ENCODE results near the gene APOM. TPM values are rescaled to one million over a fixed set of nuclear protein-coding genes. Genes with fewer than 3 reads are reported as not detected.

The APOM gene
- total RNA-seq, 1 donor from 2014 or later, result 0.85 TPM

GRCh38 chr6:31681135-31681671, 25.5 kb downstream of the APOM start:
- peaks cover 5% of the 10 kb centered on the region for H3K36me3 Mint-ChIP-seq (ENCODE audit: low read depth)
- no peaks in the 10 kb centered on the region for H3K9me3 Mint-ChIP-seq (ENCODE audit: low read depth)
- no peaks in the 10 kb centered on the region for H3K27me3 Mint-ChIP-seq (ENCODE audit: low read depth)
- peak overlapping the region; percentile 76 for H3K4me3 Mint-ChIP-seq (ENCODE audit: unreplicated experiment)
- H3K27ac Mint-ChIP-seq (ENCODE audit: unreplicated experiment), result peak overlapping the region; percentile 76
- TF ChIP-seq, protein P1, sequence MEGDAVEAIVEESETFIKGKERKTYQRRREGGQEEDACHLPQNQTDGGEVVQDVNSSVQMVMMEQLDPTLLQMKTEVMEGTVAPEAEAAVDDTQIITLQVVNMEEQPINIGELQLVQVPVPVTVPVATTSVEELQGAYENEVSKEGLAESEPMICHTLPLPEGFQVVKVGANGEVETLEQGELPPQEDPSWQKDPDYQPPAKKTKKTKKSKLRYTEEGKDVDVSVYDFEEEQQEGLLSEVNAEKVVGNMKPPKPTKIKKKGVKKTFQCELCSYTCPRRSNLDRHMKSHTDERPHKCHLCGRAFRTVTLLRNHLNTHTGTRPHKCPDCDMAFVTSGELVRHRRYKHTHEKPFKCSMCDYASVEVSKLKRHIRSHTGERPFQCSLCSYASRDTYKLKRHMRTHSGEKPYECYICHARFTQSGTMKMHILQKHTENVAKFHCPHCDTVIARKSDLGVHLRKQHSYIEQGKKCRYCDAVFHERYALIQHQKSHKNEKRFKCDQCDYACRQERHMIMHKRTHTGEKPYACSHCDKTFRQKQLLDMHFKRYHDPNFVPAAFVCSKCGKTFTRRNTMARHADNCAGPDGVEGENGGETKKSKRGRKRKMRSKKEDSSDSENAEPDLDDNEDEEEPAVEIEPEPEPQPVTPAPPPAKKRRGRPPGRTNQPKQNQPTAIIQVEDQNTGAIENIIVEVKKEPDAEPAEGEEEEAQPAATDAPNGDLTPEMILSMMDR (IDR thresholded peaks at IDR 0.05), result no peak
- peaks cover 12% of the 10 kb centered on the region for H3K4me1 Mint-ChIP-seq (ENCODE audit: low read depth)
- no peak for DNase-seq (ENCODE audit: low spot score)

GRCh38 chr6:31683591-31683990, 27.9 kb downstream of the APOM start:
- Mint-ChIP-seq H3K9me3 (ENCODE audit: low read depth) (no peaks in the 10 kb centered on the region), H3K27ac (ENCODE audit: unreplicated experiment) (no peak overlapping the region), H3K36me3 (ENCODE audit: low read depth) (peaks cover 12% of the 10 kb centered on the region), H3K27me3 (ENCODE audit: low read depth) (no peaks in the 10 kb centered on the region), H3K4me1 (ENCODE audit: low read depth) (peaks cover 12% of the 10 kb centered on the region), H3K4me3 (ENCODE audit: unreplicated experiment) (no peak overlapping the region)
- TF ChIP-seq, protein P1 (IDR thresholded peaks at IDR 0.05), result no peak
- no peak for DNase-seq (ENCODE audit: low spot score)

DNA sequence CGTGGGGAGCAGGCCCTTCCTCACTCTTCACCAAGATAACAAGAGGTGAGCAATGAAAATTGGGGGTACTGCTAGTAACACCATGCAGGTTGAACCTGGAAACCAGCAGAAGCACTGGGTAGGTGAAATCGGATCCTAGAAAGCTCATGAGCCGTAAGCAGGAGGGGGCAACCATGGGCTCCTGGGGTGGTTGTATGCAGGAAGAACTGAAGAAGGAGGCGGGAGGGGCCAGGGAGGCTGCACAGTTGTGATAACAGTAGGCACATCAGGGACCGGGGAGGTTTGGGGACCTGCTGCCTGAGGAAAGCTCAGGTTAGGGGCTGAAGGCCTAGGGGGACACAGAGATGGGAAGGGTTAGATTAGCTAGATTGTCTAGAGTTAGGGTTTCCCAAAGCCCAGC, 30.8 kb downstream of the APOM start:
- Mint-ChIP-seq H3K36me3 (ENCODE audit: low read depth) (peaks cover 19% of the 10 kb centered on the region), H3K4me1 (ENCODE audit: low read depth) (peaks cover 2% of the 10 kb centered on the region), H3K4me3 (ENCODE audit: unreplicated experiment) (no peak overlapping the region), H3K9me3 (ENCODE audit: low read depth) (no peaks in the 10 kb centered on the region), H3K27me3 (ENCODE audit: low read depth) (no peaks in the 10 kb centered on the region), H3K27ac (ENCODE audit: unreplicated experiment) (no peak overlapping the region)
- no peak for DNase-seq (ENCODE audit: low spot score)
- TF ChIP-seq, protein P1 (IDR thresholded peaks at IDR 0.05), result no peak

DNA sequence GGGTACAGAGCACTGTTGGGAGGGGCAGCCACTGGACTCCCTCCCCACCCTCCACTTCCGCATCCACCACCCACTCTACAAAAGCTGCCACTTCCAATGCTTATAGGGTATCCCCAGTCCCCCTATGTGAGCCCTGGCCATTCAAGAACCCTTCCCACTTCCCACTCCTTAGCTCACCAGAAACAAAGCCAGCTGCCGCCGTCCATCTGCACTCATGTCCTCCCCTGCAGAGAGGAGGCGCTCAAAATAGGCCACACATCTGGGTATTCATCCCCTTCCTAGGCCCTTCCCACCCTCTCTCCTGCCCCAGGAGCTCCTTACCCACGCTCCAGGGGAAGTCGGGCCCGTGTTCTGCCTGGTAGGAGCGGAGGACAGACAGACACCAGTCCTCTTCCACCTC, 31.6 kb downstream of the APOM start:
- Mint-ChIP-seq H3K4me3 (ENCODE audit: unreplicated experiment) (no peak overlapping the region), H3K4me1 (ENCODE audit: low read depth) (no peaks in the 10 kb centered on the region), H3K9me3 (ENCODE audit: low read depth) (no peaks in the 10 kb centered on the region), H3K27me3 (ENCODE audit: low read depth) (no peaks in the 10 kb centered on the region), H3K27ac (ENCODE audit: unreplicated experiment) (no peak overlapping the region), H3K36me3 (ENCODE audit: low read depth) (peaks cover 20% of the 10 kb centered on the region)
- no peak for DNase-seq (ENCODE audit: low spot score)
- TF ChIP-seq, protein P1 (IDR thresholded peaks at IDR 0.05), result no peak

- peaks cover 26% of the 10 kb centered on the region for H3K36me3 Mint-ChIP-seq (ENCODE audit: low read depth)
- no peak overlapping the region for H3K4me3 Mint-ChIP-seq (ENCODE audit: unreplicated experiment)
- no peaks in the 10 kb centered on the region for H3K9me3 Mint-ChIP-seq (ENCODE audit: low read depth)
- no peaks in the 10 kb centered on the region for H3K27me3 Mint-ChIP-seq (ENCODE audit: low read depth)
- no peak for DNase-seq (ENCODE audit: low spot score)
- no peaks in the 10 kb centered on the region for H3K4me1 Mint-ChIP-seq (ENCODE audit: low read depth)
- H3K27ac Mint-ChIP-seq (ENCODE audit: unreplicated experiment), result no peak overlapping the region
- TF ChIP-seq, protein P1 (IDR thresholded peaks at IDR 0.05), result no peak
These were observed 32.4 kb downstream of the APOM start for GRCh38 chr6:31687860-31688693.

All from chondrocyte (in vitro differentiated cells).